Tongue (tissue), 2 donors: ENCODE data around the gene KIRREL1. TPM values are rescaled to one million over a fixed set of nuclear protein-coding genes. Genes with fewer than 3 reads are reported as not detected.

Experiments used
- DNase-seq: peaks from one replicate; pipeline ENCODE4 v3.0.0-alpha.2; 2015
- total RNA-seq: library from RNA; depleted of rRNA; stranded (reverse); fragments of >200 nt; gene quantifications from one replicate; pipeline ENCODE4 v1.2.3, GENCODE V29; 2014

KIRREL1 gene
- total RNA-seq, 1 donor from 2014 or later = 46.2 TPM

GRCh38 chr1:158007667-158008386 is 14.4 kb downstream of the KIRREL1 start:
- DNase-seq = no peak

GRCh38 chr1:158008630-158009029 is 15.2 kb downstream of the KIRREL1 start:
- no peak for DNase-seq

GRCh38 chr1:158011714-158012113 is 18.3 kb downstream of the KIRREL1 start:
- DNase-seq = peak; percentile 45

GRCh38 chr1:158013840-158014730 is 20.6 kb downstream of the KIRREL1 start:
- DNase-seq = peak; percentile 71

- no peak for DNase-seq
These were observed 21.4 kb downstream of the KIRREL1 start for GRCh38 chr1:158014731-158015320.

GRCh38 chr1:158016651-158017335 is 23.3 kb downstream of the KIRREL1 start:
- no peak for DNase-seq

GRCh38 chr1:158017800-158018595 is 24.6 kb downstream of the KIRREL1 start:
- no peak for DNase-seq

- peak; percentile 90 for DNase-seq
These were observed 25.9 kb downstream of the KIRREL1 start for GRCh38 chr1:158019171-158019868.

GRCh38 chr1:158020259-158020885 is 26.9 kb downstream of the KIRREL1 start:
- DNase-seq = no peak

GRCh38 chr1:158020886-158021620 is 27.6 kb downstream of the KIRREL1 start:
- no peak for DNase-seq

- DNase-seq = no peak
These were observed 28.3 kb downstream of the KIRREL1 start for GRCh38 chr1:158021721-158022120.

- peak; percentile 76 for DNase-seq
These were observed 29.3 kb downstream of the KIRREL1 start for GRCh38 chr1:158022554-158023312.

- DNase-seq = no peak
These were observed 31.3 kb downstream of the KIRREL1 start for GRCh38 chr1:158024737-158025136.

- DNase-seq = no peak
These were observed 32.3 kb downstream of the KIRREL1 start for GRCh38 chr1:158025576-158026230.

- no peak for DNase-seq
These were observed 33.2 kb downstream of the KIRREL1 start for GRCh38 chr1:158026651-158027050.

GRCh38 chr1:158027508-158027907 is 34.1 kb downstream of the KIRREL1 start:
- no peak for DNase-seq

GRCh38 chr1:158028969-158029368 is 35.5 kb downstream of the KIRREL1 start:
- no peak for DNase-seq

GRCh38 chr1:158035014-158035413 is 41.6 kb downstream of the KIRREL1 start:
- DNase-seq = no peak
